Activated CD8-positive, alpha-beta T cell treated with anti-CD3 and anti-CD28 coated beads for 36 hours (primary cell): Measurements from ENCODE around the gene TNFRSF1A. TPM values are rescaled to one million over a fixed set of nuclear protein-coding genes. Genes with fewer than 3 reads are reported as not detected.
A peak's percentile ranks its signal among the peaks of the same experiment; 100 is the strongest.

Experiments
- ATAC-seq: fragments of 200-7000 bp; cut with Tn5 transposase; one replicate; pipeline ENCODE4 v1.10.0; 2021; ENCODE audit warnings: mild to moderate bottlenecking, moderate library complexity
- CTCF ChIA-PET: fragments of 350-600 bp; sonication (Branson Sonifier 250); formaldehyde crosslinking; loops from one replicate; lab custom pipeline; 2021; ENCODE audit warnings: antibody characterized with exemption; lab: Charles Lee
- POLR2A ChIA-PET: fragments of 350-600 bp; sonication (Branson Sonifier 250); formaldehyde crosslinking; loops from one replicate; lab custom pipeline; 2021; ENCODE audit warnings: antibody characterized with exemption; lab: Charles Lee
- DNase-seq: peaks from one replicate; pipeline ENCODE4 v3.0.0-alpha.2; 2020
- H3K27ac Mint-ChIP-seq: one replicate; pipeline ENCODE4 v1.8.0; 2021; ENCODE audit warnings: mild to moderate bottlenecking, mixed read lengths
- H3K27me3 Mint-ChIP-seq: one replicate; pipeline ENCODE4 v1.8.0; 2021; ENCODE audit warnings: mixed read lengths
- H3K36me3 Mint-ChIP-seq: one replicate; pipeline ENCODE4 v1.8.0; 2021; ENCODE audit warnings: low read depth, mixed read lengths
- H3K4me1 Mint-ChIP-seq: one replicate; pipeline ENCODE4 v1.8.0; 2021; ENCODE audit warnings: low read depth, mixed read lengths
- H3K4me3 Mint-ChIP-seq: one replicate; pipeline ENCODE4 v1.8.0; 2021; ENCODE audit warnings: mild to moderate bottlenecking, moderate library complexity, mixed read lengths
- H3K9me3 Mint-ChIP-seq: one replicate; pipeline ENCODE4 v1.8.0; 2021; ENCODE audit warnings: mixed read lengths
- intact Hi-C: fragments of 100-400 bp; cut with micrococcal nuclease; formaldehyde crosslinking; loops from one replicate; pipeline ENCODE4 v1.10.0; 2022
- total RNA-seq, 2 experiments: library from RNA; stranded (reverse); gene quantifications; one replicate each; pipeline ENCODE4 v1.2.3, GENCODE V29; 2021
- TF ChIP-seq, protein P1 (sequence below): fragments of 200-600 bp; IDR thresholded peaks from one replicate; pipeline ENCODE4 v1.8.0; 2022; ENCODE audit warnings: antibody characterized with exemption, mild to moderate bottlenecking

TNFRSF1A gene
- total RNA-seq, 2 experiments from 2014 or later: 40.6 TPM

DNA sequence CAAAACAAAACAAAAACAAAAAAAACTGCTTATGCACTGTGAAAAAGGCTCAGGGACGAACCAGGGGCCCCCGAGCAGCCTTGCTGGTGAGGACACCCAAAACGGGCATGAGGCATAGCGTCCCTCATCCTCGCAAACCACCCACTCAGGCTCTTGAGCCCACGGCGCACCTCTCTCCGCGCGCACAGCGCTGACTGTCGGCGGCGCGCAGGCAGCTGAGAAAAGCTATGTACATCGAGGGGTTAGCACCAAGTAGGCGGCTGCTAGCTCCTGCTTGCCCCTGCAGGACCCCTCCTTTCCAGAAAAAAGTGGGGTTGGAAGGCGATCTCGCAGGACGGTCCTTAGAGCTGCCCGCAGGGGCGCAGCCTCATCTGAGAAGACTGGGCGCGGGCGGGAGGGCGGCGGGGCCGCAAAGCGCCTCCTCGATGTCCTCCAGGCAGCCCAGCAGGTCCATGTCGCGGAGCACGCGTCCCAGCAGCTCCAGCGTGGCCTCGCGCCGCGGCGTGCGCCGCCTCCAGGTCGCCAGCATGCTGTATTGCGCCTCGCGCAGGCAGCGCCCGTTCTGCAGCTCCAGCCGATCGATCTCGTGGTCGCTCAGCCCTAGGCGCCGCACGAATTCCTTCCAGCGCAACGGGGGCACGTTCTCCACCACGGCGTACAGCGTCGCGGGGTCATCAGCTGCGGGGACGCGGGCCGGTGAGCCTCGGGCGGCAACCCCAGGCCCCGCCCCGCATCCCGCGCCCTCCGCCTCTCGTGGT, 12.8 kb downstream of the TNFRSF1A start:
- Mint-ChIP-seq H3K4me3 (no peak overlapping the region), H3K9me3 (no peaks in the 10 kb centered on the region), H3K27me3 (no peaks in the 10 kb centered on the region), H3K27ac (no peak overlapping the region), H3K4me1 (peaks cover 55% of the 10 kb centered on the region), H3K36me3 (peaks cover 42% of the 10 kb centered on the region)
- intact Hi-C loops: no loop called here
- ATAC-seq (no peak), DNase-seq (no peak)
- POLR2A ChIA-PET: interaction anchor here (0.9 to 1.6 kb wide), 4 partner anchors 8 to 206 kb away, joined by 3 to 4 read pairs (median 4); partner anchors contain the start of gene MRPL51
- CTCF ChIA-PET: interaction anchor here (1.0 to 1.6 kb wide), 2 partner anchors 9 to 10 kb away, joined by 3 to 5 read pairs; no protein-coding TSS in a partner anchor
- TF ChIP-seq, protein P1, sequence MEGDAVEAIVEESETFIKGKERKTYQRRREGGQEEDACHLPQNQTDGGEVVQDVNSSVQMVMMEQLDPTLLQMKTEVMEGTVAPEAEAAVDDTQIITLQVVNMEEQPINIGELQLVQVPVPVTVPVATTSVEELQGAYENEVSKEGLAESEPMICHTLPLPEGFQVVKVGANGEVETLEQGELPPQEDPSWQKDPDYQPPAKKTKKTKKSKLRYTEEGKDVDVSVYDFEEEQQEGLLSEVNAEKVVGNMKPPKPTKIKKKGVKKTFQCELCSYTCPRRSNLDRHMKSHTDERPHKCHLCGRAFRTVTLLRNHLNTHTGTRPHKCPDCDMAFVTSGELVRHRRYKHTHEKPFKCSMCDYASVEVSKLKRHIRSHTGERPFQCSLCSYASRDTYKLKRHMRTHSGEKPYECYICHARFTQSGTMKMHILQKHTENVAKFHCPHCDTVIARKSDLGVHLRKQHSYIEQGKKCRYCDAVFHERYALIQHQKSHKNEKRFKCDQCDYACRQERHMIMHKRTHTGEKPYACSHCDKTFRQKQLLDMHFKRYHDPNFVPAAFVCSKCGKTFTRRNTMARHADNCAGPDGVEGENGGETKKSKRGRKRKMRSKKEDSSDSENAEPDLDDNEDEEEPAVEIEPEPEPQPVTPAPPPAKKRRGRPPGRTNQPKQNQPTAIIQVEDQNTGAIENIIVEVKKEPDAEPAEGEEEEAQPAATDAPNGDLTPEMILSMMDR: no peak

DNA sequence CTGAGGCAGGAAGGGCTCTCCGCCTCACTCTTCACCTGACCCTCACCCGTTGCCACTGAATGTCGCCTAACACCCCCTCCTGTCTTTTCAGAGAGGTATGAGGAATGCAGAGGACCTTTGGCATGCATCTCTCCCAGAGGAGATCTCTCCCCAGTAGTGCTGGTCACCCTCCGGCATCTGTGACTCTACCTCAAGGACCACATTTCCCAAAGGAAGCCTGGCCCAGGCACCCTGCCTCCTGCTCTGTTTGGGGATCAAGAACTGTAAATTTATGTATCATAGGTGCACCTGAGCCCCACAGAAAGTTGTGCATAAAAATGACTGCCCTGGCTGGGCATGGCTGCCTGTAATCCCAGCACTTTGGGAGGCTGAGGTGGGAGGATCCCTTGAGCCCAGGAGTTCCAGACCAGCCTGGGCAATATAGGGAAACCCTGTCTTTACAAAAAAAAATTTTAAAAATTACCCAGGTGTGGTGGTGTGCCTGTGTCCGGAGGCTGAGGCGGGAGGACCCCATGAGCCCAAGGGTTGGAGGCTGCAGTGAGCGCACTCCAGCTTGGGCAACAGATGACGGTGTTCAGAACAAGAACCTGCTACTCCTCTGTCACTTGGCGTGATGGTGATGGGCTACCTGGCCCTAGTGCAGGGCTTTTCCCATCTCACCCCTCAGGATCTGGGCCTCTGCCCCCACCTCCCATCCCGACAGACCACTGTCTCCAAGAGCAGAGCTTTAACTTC, 13.7 kb downstream of the TNFRSF1A start:
- CTCF ChIA-PET: no interaction called here

DNA sequence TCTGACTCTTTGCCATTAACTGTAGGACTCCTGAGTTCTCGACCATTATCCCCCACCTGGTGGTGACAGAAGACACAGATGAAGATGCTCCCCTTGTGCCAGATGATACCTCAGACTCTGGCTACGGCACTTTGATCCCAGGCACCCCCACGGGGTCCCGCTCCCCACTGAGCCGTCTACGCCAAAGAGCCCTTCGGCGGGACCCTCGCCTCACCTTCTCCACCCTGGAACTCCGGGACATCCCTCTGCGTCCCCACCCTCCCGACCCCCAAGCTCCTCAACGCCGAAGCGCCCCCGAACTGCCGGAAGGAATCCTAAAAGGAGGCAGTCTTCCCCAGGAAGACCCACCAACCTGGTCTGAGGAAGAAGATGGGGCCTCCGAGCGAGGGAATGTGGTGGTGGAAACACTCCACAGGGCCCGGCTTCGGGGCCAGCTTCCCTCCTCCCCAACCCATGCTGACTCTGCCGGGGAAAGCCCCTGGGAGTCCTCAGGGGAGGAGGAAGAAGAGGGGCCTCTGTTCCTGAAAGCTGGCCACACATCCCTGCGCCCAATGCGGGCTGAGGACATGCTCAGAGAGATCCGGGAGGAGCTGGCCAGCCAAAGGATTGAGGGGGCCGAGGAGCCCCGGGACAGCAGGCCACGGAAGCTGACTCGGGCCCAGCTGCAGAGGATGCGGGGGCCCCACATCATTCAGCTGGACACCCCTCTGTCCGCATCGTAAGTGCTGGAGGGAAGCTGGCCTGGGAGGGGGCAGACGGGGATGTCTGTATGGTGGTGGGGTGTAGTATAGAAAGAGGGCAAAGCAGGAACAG, 14.4 kb downstream of the TNFRSF1A start:
- H3K27ac Mint-ChIP-seq: peak overlapping the region; percentile 34

More for the DNA sequence above, 13.7 kb downstream of the TNFRSF1A start:
- POLR2A ChIA-PET: interaction anchor here (0.9 to 2.3 kb wide), 4 partner anchors 9 to 207 kb away, joined by 3 to 8 read pairs (median 4); partner anchors contain the start of genes MRPL51 and VAMP1
- no peak overlapping the region for H3K4me3 Mint-ChIP-seq
- no peak for ATAC-seq
- intact Hi-C loops: no loop called here
- H3K4me1 Mint-ChIP-seq: peaks cover 55% of the 10 kb centered on the region
- H3K27me3 Mint-ChIP-seq: no peaks in the 10 kb centered on the region
- peaks cover 32% of the 10 kb centered on the region for H3K36me3 Mint-ChIP-seq
- no peaks in the 10 kb centered on the region for H3K9me3 Mint-ChIP-seq
- H3K27ac Mint-ChIP-seq: peak overlapping the region; percentile 34
- DNase-seq: no peak
- TF ChIP-seq, protein P1: no peak

More for the DNA sequence above, 14.4 kb downstream of the TNFRSF1A start:
- ChIA-PET CTCF (interaction anchor here (0.8 to 2.2 kb wide), 8 partner anchors 12 to 138 kb away, joined by 3 to 13 read pairs (median 4); no protein-coding TSS in a partner anchor), POLR2A (interaction anchor here (0.9 to 2.3 kb wide), 5 partner anchors 8 to 207 kb away, joined by 3 to 8 read pairs (median 4); partner anchors contain the start of gene VAMP1)
- ATAC-seq: no peak
- TF ChIP-seq, protein P1: no peak
- no peaks in the 10 kb centered on the region for H3K27me3 Mint-ChIP-seq
- peaks cover 53% of the 10 kb centered on the region for H3K4me1 Mint-ChIP-seq
- peaks cover 25% of the 10 kb centered on the region for H3K36me3 Mint-ChIP-seq
- no peak overlapping the region for H3K4me3 Mint-ChIP-seq
- intact Hi-C loops: no loop called here
- no peaks in the 10 kb centered on the region for H3K9me3 Mint-ChIP-seq
- no peak for DNase-seq
